Esophagus squamous epithelium (tissue), 5 donors: ENCODE results near the gene SEPTIN5. TPM values are rescaled to one million over a fixed set of nuclear protein-coding genes. Genes with fewer than 3 reads are reported as not detected.
A peak's percentile ranks its signal among the peaks of the same experiment; 100 is the strongest.

Source experiments
- DNase-seq: peaks from one replicate; lab custom pipeline; 2025; lab: John Stamatoyannopoulos, UW
- H3K27ac ChIP-seq, 4 donors: fragments of 200-600 bp; sonication (generic); one replicate each; pipeline ENCODE4 v1.5.1; 2016 to 2019; ENCODE audit warnings: mild to moderate bottlenecking in 1 of 4
- H3K27me3 ChIP-seq, 4 donors: fragments of 200-600 bp; sonication (generic); 1 replicate in 3 of 4; 2 replicates in 1 of 4; pipeline versions ENCODE4 v1.5.1 to v1.6.0; 2017 to 2021; ENCODE audit warnings: antibody characterized with exemption in 1 of 4
- H3K36me3 ChIP-seq, 3 donors: fragments of 200-600 bp; sonication (generic); one replicate each; pipeline ENCODE4 v1.5.1; 2016 to 2019
- H3K4me1 ChIP-seq, 3 donors: fragments of 200-600 bp; sonication (generic); one replicate each; pipeline ENCODE4 v1.5.1; 2017 to 2019
- H3K4me3 ChIP-seq, 4 donors: fragments of 200-600 bp; sonication (generic); 1 replicate in 3 of 4; 2 replicates in 1 of 4; pipeline ENCODE4 v1.5.1; 2016 to 2019; ENCODE audit warnings: mild to moderate bottlenecking in 2 of 4, moderate library complexity in 1 of 4
- H3K9me3 ChIP-seq, 3 donors: fragments of 200-600 bp; sonication (generic); one replicate each; pipeline ENCODE4 v1.5.1; 2016 to 2019
- CTCF ChIP-seq, 6 experiments: fragments of 450-650 bp in 4 of 6; fragments of 200-600 bp in 2 of 6; sonication (generic) in 2 of 6; IDR thresholded peaks; one replicate each; pipeline ENCODE4 v1.5.1; 2016 to 2019; ENCODE audit warnings: antibody characterized with exemption in 6 of 6, mild to moderate bottlenecking in 4 of 6, moderate library complexity in 4 of 6
- POLR2A ChIP-seq, 4 donors: fragments of 450-650 bp; IDR thresholded peaks; one replicate each; pipeline ENCODE4 v1.6.1; 2017; ENCODE audit warnings: antibody characterized with exemption in 4 of 4, mild to moderate bottlenecking in 4 of 4, moderate library complexity in 3 of 4
- WGBS, 2 donors: methylation state at CpG; one replicate each; pipeline ENCODE4 v1.1.5; 2018; 5-methylcytosine and 5-hydroxymethylcytosine counted together
- intact Hi-C: fragments of 100-400 bp; cut with DNase I; formaldehyde crosslinking; loops from one replicate; pipeline ENCODE4 v1.15.0; 2022
- total RNA-seq, 4 donors: library from RNA; depleted of rRNA; stranded (reverse); fragments of >200 nt; gene quantifications; one replicate each; pipeline ENCODE4 v1.1.0, GENCODE V29; 2016
- donor health status: DM: yes; HTN: yes; CAD: no.

The SEPTIN5 gene
- total RNA-seq, 4 donors from 2014 or later: 19.8 to 69.7 (median 36.3) TPM

- peak overlapping the region in 1 of 4 donors; percentile 41 for H3K4me3 ChIP-seq
- 55 to 70% methylated on average over 2 to 4 of the region's 15 CpGs for WGBS, 2 donors
- intact Hi-C loops: no loop called here
- H3K27ac ChIP-seq: peak overlapping the region in 3 of 4 donors; percentile 69 to 81 (median 77)
- no peak for DNase-seq
- no peaks in the 10 kb centered on the region for H3K36me3 ChIP-seq
- peaks cover 22 to 62% (median 29%) of the 10 kb centered on the region in 3 donors for H3K4me1 ChIP-seq
- TF ChIP-seq POLR2A (IDR thresholded peaks at IDR 0.05) (no peak), CTCF (IDR thresholded peaks at IDR 0.05) (no peak)
- H3K27me3 ChIP-seq: peaks cover 0 to 20% (median 0%) of the 10 kb centered on the region in 4 donors
- H3K9me3 ChIP-seq: no peaks in the 10 kb centered on the region
These were observed 24.9 kb upstream of the SEPTIN5 start for GRCh38 chr22:19689408-19689807.

GRCh38 chr22:19691007-19691720, 23.1 kb upstream of the SEPTIN5 start:
- WGBS, 2 donors: 43 to 48% methylated on average over 9 of the region's 9 CpGs
- Histone ChIP-seq H3K36me3 (no peaks in the 10 kb centered on the region), H3K27me3 (peaks cover 0 to 20% (median 0%) of the 10 kb centered on the region in 4 donors), H3K4me3 (peak overlapping the region in 3 of 4 donors; percentile 2 to 45 (median 15)), H3K9me3 (no peaks in the 10 kb centered on the region), H3K27ac (peak overlapping the region; percentile 61 to 81 (median 70)), H3K4me1 (peaks cover 22 to 62% (median 29%) of the 10 kb centered on the region in 3 donors)
- intact Hi-C loops: no loop called here
- DNase-seq: no peak
- TF ChIP-seq POLR2A (IDR thresholded peaks at IDR 0.05) (no peak), CTCF (IDR thresholded peaks at IDR 0.05) (no peak)

- Histone ChIP-seq H3K4me3 (peak overlapping the region in 3 of 4 donors; percentile 2 to 45 (median 15)), H3K27me3 (peaks cover 0 to 20% (median 0%) of the 10 kb centered on the region in 4 donors)
These were observed 22.5 kb upstream of the SEPTIN5 start for GRCh38 chr22:19691721-19692341.

GRCh38 chr22:19693581-19693980, 20.7 kb upstream of the SEPTIN5 start:
- no peaks in the 10 kb centered on the region for H3K9me3 ChIP-seq
- TF ChIP-seq CTCF (IDR thresholded peaks at IDR 0.05): no peak
- TF ChIP-seq POLR2A (IDR thresholded peaks at IDR 0.05): no peak
- WGBS, 2 donors: 91 to 95% methylated on average over 10 to 12 of the region's 14 CpGs

More at GRCh38 chr22:19691721-19692341, 22.5 kb upstream of the SEPTIN5 start:
- Histone ChIP-seq H3K4me1 (peaks cover 22 to 62% (median 29%) of the 10 kb centered on the region in 3 donors), H3K9me3 (no peaks in the 10 kb centered on the region), H3K27ac (peak overlapping the region; percentile 61 to 81 (median 70)), H3K36me3 (no peaks in the 10 kb centered on the region)
- WGBS, 2 donors: 23 to 25% methylated on average over 11 to 15 of the region's 19 CpGs
- no peak for DNase-seq
- TF ChIP-seq CTCF (IDR thresholded peaks at IDR 0.05) (no peak), POLR2A (IDR thresholded peaks at IDR 0.05) (no peak)
- intact Hi-C loops: no loop called here

More at GRCh38 chr22:19693581-19693980, 20.7 kb upstream of the SEPTIN5 start:
- intact Hi-C loops: no loop called here
- Histone ChIP-seq H3K36me3 (no peaks in the 10 kb centered on the region), H3K27me3 (peaks cover 0 to 9% (median 0%) of the 10 kb centered on the region in 4 donors), H3K4me3 (no peak overlapping the region), H3K4me1 (peaks cover 8 to 45% (median 15%) of the 10 kb centered on the region in 3 donors), H3K27ac (no peak overlapping the region)
- no peak for DNase-seq
